Panc1 (cell line): ENCODE data around the gene LMNB1. TPM values are rescaled to one million over a fixed set of nuclear protein-coding genes. Genes with fewer than 3 reads are reported as not detected.
"Not testable (repeated sequence)": the region's sequence is repeated elsewhere in the genome, so short reads cannot be mapped to it uniquely, and the experiment has no call there.

Experiments used
- ATAC-seq: fragments of 200-7000 bp; cut with Tn5 transposase; 2 replicates; pipeline ENCODE4 v1.9.1; 2020; ENCODE audit warnings: mild to moderate bottlenecking, moderate library complexity
- BruUV-seq: library from RNA; stranded (reverse); fragments of 400-500 nt; replicated peaks from 2 replicates; lab custom pipeline; 2021; lab: Mats Ljungman, UMichigan
- CTCF ChIA-PET: fragments of 300-600 bp; sonication (Branson Sonifier 250); formaldehyde crosslinking; loops from one replicate; lab custom pipeline; 2022; ENCODE audit warnings: antibody characterized with exemption; lab: Charles Lee
- POLR2A ChIA-PET: fragments of 300-600 bp; sonication (Branson Sonifier 250); formaldehyde crosslinking; loops from one replicate; lab custom pipeline; 2022; ENCODE audit warnings: antibody characterized with exemption; lab: Charles Lee
- DNase-seq: peaks from one replicate; pipeline ENCODE4 v3.0.0-alpha.2; 2010; ENCODE audit warnings: low read depth, low spot score
- H3K27ac ChIP-seq: 2 replicates; pipeline ENCODE4 v1.5.1; 2011; ENCODE audit warnings: mild to moderate bottlenecking, low read length, inconsistent platforms
- H3K27me3 ChIP-seq: fragments of 200-500 bp; sonication (Bioruptor generic); 2 replicates; pipeline ENCODE4 v1.6.0; 2014; ENCODE audit warnings: low read length, inconsistent platforms; ENCODE audit not compliant: control insufficient read depth, insufficient read depth
- H3K36me3 ChIP-seq: fragments of 200-500 bp; sonication (Bioruptor generic); 2 replicates; pipeline ENCODE4 v1.5.1; 2014; ENCODE audit warnings: inconsistent platforms, mild to moderate bottlenecking, low read length, moderate library complexity; ENCODE audit not compliant: control insufficient read depth, insufficient read depth
- H3K4me1 ChIP-seq: 2 replicates; pipeline ENCODE4 v1.5.1; 2011; ENCODE audit warnings: inconsistent platforms, mild to moderate bottlenecking, low read length, moderate library complexity; ENCODE audit not compliant: control insufficient read depth, insufficient read depth
- H3K4me3 ChIP-seq, 2 experiments: 2 replicates each; pipeline ENCODE4 v1.5.1; 2011 to 2012; ENCODE audit warnings: low read depth in 2 of 2, low read length in 2 of 2, mild to moderate bottlenecking in 2 of 2, inconsistent platforms in 1 of 2, moderate library complexity in 1 of 2
- H3K9me3 ChIP-seq: fragments of 200-500 bp; sonication (Bioruptor generic); 2 replicates; pipeline ENCODE4 v1.5.1; 2014; ENCODE audit warnings: low read depth, mild to moderate bottlenecking, inconsistent platforms, low read length, moderate library complexity; ENCODE audit not compliant: control insufficient read depth, insufficient read depth
- POLR2AphosphoS5 ChIP-seq: IDR thresholded peaks from 2 replicates; pipeline ENCODE4 v1.6.1; 2012; ENCODE audit warnings: mild to moderate bottlenecking, low read depth, low read length, moderate library complexity
- SIN3A ChIP-seq: IDR thresholded peaks from 2 replicates; pipeline ENCODE4 v1.6.1; 2012; ENCODE audit warnings: low read depth, mild to moderate bottlenecking, low read length, moderate library complexity, borderline replicate concordance; ENCODE audit not compliant: insufficient read depth
- TCF7L2 ChIP-seq: IDR thresholded peaks from 2 replicates; pipeline ENCODE4 v1.6.1; 2011; ENCODE audit warnings: mild to moderate bottlenecking, low read depth, low read length, inconsistent platforms
- in situ Hi-C: cut with HindIII; loops from 2 replicates; pipeline ENCODE4 v1.10.0; 2016; ENCODE audit warnings: low sequenced_read_pairs, low pct_unique_long_range_greater_than_20kb
- intact Hi-C: fragments of 100-400 bp; cut with micrococcal nuclease; formaldehyde crosslinking; loops from one replicate; pipeline ENCODE4 v1.10.0; 2022; ENCODE audit not compliant: unreplicated experiment
- total RNA-seq: library from RNA; stranded (reverse); gene quantifications from one replicate; pipeline ENCODE4 v1.2.1, GENCODE V29; 2021; ENCODE audit not compliant: unreplicated experiment
- TF ChIP-seq, protein P1 (sequence below), 2 experiments: IDR thresholded peaks; 2 replicates each; pipeline ENCODE4 v1.6.1; 2011 to 2012; ENCODE audit warnings: low read depth in 2 of 2, control low read depth in 1 of 2, low read length in 1 of 2, mild to moderate bottlenecking in 1 of 2, moderate library complexity in 1 of 2; ENCODE audit not compliant: insufficient read depth in 1 of 2
- TF ChIP-seq, protein P2 (sequence below): fragments of 450-650 bp; IDR thresholded peaks from 2 replicates; pipeline ENCODE4 v1.5.1; 2017; ENCODE audit warnings: mild to moderate bottlenecking

LMNB1 gene
- total RNA-seq, 1 experiment from 2014 or later: 122 TPM

DNA sequence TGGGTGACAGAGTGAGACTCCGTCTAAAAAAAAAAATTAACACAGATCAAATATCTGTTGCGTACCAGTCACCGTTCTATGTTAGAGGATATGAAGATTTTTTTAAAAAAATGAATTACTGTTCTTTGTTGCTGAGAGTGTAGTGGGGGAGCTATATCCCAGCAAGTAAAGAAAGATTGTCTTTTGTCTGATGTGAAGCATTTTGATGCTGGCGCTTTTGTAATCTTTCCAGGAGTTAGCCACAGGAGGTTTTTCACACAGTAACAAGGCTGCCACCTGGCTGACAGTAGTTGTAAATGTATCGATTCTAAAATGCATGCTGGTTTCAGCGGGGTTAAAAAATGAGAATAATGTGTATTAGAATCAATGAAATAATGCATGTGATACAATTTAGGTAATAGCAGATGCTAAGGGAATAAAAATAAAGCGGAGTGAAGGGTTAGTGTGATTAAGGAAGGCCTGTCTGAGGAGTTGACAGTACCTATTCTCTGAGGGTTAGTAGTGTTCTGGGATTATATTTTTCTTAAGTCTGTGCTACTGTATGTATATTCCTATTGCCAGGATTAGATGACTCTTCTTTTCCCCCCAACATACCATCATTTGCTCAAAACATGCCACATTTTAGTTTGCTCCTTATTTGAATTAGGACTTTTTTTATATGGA is 3.4 kb downstream of the LMNB1 start:
- in situ Hi-C loops (no loop called here), intact Hi-C loops (loop anchor here (1.0 to 5.0 kb wide), 2 partner anchors 104 to 123 kb away; no protein-coding TSS in a partner anchor)
- H3K4me1 ChIP-seq: peaks cover 20% of the 10 kb centered on the region; the same call in 1 of the 2 replicates
- DNase-seq (no peak), ATAC-seq (no peak)
- H3K27ac ChIP-seq: peak overlapping the region; percentile 66
- ChIA-PET CTCF (interaction anchor here (0.6 to 1.2 kb wide), 5 partner anchors 22 to 240 kb away, joined by 3 to 6 read pairs (median 4); no protein-coding TSS in a partner anchor), POLR2A (no interaction called here)
- peaks cover 5% of the 10 kb centered on the region; the same call in 1 of the 2 replicates for H3K36me3 ChIP-seq
- no TSS peak for BruUV-seq
- H3K27me3 ChIP-seq: no peaks in the 10 kb centered on the region
- H3K4me3 ChIP-seq: peak overlapping the region; percentile 90 to 93; a peak in 3 of 4 replicates
- TF ChIP-seq TCF7L2 (no peak), POLR2AphosphoS5 (no peak), SIN3A (no peak)
- TF ChIP-seq, protein P1, sequence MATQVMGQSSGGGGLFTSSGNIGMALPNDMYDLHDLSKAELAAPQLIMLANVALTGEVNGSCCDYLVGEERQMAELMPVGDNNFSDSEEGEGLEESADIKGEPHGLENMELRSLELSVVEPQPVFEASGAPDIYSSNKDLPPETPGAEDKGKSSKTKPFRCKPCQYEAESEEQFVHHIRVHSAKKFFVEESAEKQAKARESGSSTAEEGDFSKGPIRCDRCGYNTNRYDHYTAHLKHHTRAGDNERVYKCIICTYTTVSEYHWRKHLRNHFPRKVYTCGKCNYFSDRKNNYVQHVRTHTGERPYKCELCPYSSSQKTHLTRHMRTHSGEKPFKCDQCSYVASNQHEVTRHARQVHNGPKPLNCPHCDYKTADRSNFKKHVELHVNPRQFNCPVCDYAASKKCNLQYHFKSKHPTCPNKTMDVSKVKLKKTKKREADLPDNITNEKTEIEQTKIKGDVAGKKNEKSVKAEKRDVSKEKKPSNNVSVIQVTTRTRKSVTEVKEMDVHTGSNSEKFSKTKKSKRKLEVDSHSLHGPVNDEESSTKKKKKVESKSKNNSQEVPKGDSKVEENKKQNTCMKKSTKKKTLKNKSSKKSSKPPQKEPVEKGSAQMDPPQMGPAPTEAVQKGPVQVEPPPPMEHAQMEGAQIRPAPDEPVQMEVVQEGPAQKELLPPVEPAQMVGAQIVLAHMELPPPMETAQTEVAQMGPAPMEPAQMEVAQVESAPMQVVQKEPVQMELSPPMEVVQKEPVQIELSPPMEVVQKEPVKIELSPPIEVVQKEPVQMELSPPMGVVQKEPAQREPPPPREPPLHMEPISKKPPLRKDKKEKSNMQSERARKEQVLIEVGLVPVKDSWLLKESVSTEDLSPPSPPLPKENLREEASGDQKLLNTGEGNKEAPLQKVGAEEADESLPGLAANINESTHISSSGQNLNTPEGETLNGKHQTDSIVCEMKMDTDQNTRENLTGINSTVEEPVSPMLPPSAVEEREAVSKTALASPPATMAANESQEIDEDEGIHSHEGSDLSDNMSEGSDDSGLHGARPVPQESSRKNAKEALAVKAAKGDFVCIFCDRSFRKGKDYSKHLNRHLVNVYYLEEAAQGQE (IDR thresholded peaks at IDR 0.05; ENCODE audit: insufficient read depth in 1 of 2, low read depth in 2 of 2, low read length in 1 of 2): no peak
- TF ChIP-seq, protein P2, sequence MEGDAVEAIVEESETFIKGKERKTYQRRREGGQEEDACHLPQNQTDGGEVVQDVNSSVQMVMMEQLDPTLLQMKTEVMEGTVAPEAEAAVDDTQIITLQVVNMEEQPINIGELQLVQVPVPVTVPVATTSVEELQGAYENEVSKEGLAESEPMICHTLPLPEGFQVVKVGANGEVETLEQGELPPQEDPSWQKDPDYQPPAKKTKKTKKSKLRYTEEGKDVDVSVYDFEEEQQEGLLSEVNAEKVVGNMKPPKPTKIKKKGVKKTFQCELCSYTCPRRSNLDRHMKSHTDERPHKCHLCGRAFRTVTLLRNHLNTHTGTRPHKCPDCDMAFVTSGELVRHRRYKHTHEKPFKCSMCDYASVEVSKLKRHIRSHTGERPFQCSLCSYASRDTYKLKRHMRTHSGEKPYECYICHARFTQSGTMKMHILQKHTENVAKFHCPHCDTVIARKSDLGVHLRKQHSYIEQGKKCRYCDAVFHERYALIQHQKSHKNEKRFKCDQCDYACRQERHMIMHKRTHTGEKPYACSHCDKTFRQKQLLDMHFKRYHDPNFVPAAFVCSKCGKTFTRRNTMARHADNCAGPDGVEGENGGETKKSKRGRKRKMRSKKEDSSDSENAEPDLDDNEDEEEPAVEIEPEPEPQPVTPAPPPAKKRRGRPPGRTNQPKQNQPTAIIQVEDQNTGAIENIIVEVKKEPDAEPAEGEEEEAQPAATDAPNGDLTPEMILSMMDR: no peak; the same call in 1 of the 2 replicates
- no peaks in the 10 kb centered on the region for H3K9me3 ChIP-seq

DNA sequence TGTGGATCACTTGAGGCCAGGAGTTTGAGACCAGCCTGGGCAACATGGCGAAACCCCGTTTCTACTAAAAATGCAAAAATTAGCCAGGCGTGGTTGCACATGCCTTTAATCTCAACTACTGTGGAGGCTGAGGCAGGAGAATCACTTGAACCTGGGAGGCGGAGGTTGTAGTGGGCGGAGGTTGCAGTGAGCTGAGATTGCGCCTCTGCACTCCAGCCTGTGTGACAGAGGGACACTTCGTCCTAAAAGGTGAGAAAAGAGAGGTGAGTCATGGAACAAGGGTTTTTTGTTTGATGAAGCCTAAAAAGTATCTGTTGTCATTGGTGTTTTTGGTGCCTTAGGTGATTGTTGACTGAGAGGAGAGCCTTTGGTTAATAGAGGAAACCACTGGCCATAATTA is 11.5 kb downstream of the LMNB1 start:
- in situ Hi-C loops, intact Hi-C loops, ATAC-seq, BruUV-seq, H3K4me3 ChIP-seq, H3K27me3 ChIP-seq, H3K4me1 ChIP-seq, H3K9me3 ChIP-seq, H3K27ac ChIP-seq, CTCF ChIA-PET, H3K36me3 ChIP-seq, POLR2A ChIA-PET, DNase-seq: not testable (repeated sequence)

DNA sequence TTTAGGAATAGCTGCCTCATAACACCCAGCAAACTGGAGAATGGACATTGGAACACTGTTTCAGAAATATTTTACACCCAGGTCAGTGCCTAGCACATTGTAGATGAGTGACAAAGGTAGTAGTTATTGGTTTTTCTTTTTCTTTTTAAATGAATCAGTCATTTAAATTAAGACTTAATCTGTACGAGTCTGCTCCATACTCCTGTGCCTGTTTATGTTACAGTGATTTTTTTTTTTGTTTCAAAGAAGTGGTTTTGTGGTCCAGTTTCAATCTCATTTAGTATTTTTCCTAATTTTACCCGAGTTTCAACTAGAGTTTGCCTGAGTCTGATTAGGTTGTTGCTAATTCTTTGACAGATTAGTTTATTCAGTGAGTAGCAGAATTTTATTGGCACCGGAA is 16.2 kb downstream of the LMNB1 start:
- intact Hi-C loops: no loop called here
- BruUV-seq: no TSS peak
- CTCF ChIA-PET: no interaction called here
- H3K27me3 ChIP-seq: no peaks in the 10 kb centered on the region
- H3K4me3 ChIP-seq: no peak overlapping the region
- no peaks in the 10 kb centered on the region for H3K36me3 ChIP-seq
- H3K4me1 ChIP-seq: peaks cover 5% of the 10 kb centered on the region; the same call in 1 of the 2 replicates
- no peak overlapping the region for H3K27ac ChIP-seq
- in situ Hi-C loops: no loop called here
- no peaks in the 10 kb centered on the region for H3K9me3 ChIP-seq
- TF ChIP-seq, protein P2: no peak
- TF ChIP-seq TCF7L2: no peak
- TF ChIP-seq, protein P1 (IDR thresholded peaks at IDR 0.05; ENCODE audit: insufficient read depth in 1 of 2, low read depth in 2 of 2, low read length in 1 of 2): no peak
- no peak for TF ChIP-seq SIN3A
- TF ChIP-seq POLR2AphosphoS5: no peak
- ATAC-seq (no peak), DNase-seq (no peak)
- POLR2A ChIA-PET: no interaction called here
